Mammary epithelial cell (primary cell): Measurements from ENCODE around the gene CACYBP.

Source experiments
- EZH2 ChIP-seq: IDR thresholded peaks from 2 replicates; pipeline ENCODE4 v1.6.1; 2012; ENCODE audit warnings: low read length, inconsistent platforms, borderline replicate concordance
- TF ChIP-seq, protein P1 (sequence below), 2 donors: IDR thresholded peaks in 1 of 2; conservative IDR thresholded peaks in 1 of 2; 2 replicates each; pipeline ENCODE4 v1.5.1; 2011 to 2012; ENCODE audit warnings: inconsistent platforms in 2 of 2, low read length in 2 of 2, mild to moderate bottlenecking in 2 of 2, control low read depth in 1 of 2, low read depth in 1 of 2; ENCODE audit not compliant: insufficient read depth in 1 of 2; ENCODE audit errors: extremely low read depth in 1 of 2

DNA sequence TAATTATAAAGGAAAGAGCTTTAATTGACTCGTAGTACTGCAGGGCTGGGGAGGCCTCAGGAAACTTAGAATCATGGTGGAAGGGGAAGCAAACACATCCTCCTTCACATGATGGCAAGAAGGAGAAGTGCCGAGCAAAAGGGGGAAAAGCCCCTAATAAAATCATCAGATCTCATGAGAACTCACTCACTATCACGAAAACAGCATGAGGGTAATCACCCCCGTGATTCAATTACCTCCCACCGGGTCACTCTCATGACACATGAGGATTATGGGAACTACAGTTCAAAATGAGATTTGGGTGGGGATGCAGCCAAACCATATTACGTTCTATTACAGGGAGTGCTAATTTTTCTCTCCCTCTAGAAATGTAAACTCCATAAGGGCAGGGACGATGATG, 37.7 kb downstream of the CACYBP start:
- TF ChIP-seq, protein P1, sequence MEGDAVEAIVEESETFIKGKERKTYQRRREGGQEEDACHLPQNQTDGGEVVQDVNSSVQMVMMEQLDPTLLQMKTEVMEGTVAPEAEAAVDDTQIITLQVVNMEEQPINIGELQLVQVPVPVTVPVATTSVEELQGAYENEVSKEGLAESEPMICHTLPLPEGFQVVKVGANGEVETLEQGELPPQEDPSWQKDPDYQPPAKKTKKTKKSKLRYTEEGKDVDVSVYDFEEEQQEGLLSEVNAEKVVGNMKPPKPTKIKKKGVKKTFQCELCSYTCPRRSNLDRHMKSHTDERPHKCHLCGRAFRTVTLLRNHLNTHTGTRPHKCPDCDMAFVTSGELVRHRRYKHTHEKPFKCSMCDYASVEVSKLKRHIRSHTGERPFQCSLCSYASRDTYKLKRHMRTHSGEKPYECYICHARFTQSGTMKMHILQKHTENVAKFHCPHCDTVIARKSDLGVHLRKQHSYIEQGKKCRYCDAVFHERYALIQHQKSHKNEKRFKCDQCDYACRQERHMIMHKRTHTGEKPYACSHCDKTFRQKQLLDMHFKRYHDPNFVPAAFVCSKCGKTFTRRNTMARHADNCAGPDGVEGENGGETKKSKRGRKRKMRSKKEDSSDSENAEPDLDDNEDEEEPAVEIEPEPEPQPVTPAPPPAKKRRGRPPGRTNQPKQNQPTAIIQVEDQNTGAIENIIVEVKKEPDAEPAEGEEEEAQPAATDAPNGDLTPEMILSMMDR (conservative IDR thresholded peaks at IDR 0.05 in 1 of 2, IDR thresholded peaks at IDR 0.05 in 1 of 2; ENCODE audit: extremely low read depth in 1 of 2, insufficient read depth in 1 of 2, low read depth in 1 of 2, low read length in 2 of 2), result no peak
- no peak for TF ChIP-seq EZH2
